Measurements from ENCODE around the gene GAPDHS. TPM values are rescaled to one million over a fixed set of nuclear protein-coding genes. Genes with fewer than 3 reads are reported as not detected.
A peak's percentile ranks its signal among the peaks of the same experiment; 100 is the strongest.

GAPDHS gene
- total and polyA plus RNA-seq, 5 donors from 2014 or later = not detected

DNA sequence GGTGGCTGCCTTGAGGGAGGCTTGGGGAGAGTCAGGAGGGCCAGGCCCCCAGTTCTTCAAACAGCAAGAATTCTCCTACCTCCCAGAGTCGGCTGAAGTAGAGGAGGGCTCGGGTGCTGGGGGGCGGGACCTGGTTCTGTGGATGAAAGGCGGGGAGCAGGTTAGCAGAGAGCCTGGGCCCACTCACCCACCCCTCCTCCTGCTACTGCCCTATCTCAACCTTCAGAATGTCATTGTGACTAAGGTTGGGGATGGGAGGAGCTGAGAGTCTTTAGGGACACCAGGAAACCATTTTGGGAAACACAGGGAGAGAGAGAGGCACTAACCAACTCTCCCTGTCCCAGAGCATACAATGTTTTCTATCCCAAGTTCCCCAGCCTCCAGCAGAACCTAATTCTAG lies 30.5 kb upstream of the GAPDHS start:
- Mint-ChIP-seq H3K36me3 (no peaks in the 10 kb centered on the region), H3K9me3 (no peaks in the 10 kb centered on the region), H3K4me3 (no peak overlapping the region), H3K27ac (no peak overlapping the region), H3K27me3 (peaks cover 13% of the 10 kb centered on the region), H3K4me1 (peaks cover 0 to 3% (median 0%) of the 10 kb centered on the region in 4 donors)
- no peak overlapping the region for H3K4me3 ChIP-seq (ENCODE audit: low read depth, low read length)
- DNase-seq = no peak
- H3K27me3 ChIP-seq (ENCODE audit: control insufficient read depth, insufficient read depth, low read length) = peaks cover under 1% of the 10 kb centered on the region
- H3K9me3 ChIP-seq (ENCODE audit: control insufficient read depth in 2 of 2, low read length in 2 of 2) = no peaks in the 10 kb centered on the region
- no peak overlapping the region for H3K27ac ChIP-seq (ENCODE audit: insufficient read depth, low read length, poor library complexity, severe bottlenecking)
- ATAC-seq (ENCODE audit: low read depth in 2 of 2) = no peak
- H3K36me3 ChIP-seq (ENCODE audit: control insufficient read depth, insufficient read depth, low read length) = no peaks in the 10 kb centered on the region
- no peaks in the 10 kb centered on the region for H3K4me1 ChIP-seq (ENCODE audit: control insufficient read depth, insufficient read depth, low read length, poor library complexity, severe bottlenecking)

DNA sequence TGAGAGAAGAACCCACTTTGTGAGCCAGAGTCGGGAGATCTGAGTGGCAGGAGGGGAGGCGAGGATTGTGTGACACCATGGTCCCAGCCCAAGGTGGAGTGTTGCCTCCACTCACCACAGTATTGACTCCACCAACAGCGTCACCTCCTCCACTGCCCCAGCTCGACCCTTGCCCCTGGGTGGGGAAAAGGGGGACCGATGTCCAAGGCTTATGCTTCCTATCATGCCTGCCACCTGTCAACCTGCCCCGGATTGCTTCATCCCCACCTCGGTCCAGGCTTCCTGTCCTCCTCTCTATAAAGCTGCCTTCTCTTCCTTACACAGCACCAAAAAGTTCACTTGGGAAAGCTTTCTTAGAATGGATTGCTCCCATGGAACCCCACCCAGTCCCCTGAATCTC lies 27.2 kb upstream of the GAPDHS start:
- peaks cover 0 to 17% (median 3%) of the 10 kb centered on the region in 4 donors for H3K4me1 Mint-ChIP-seq
- peaks cover 41% of the 10 kb centered on the region for H3K27me3 Mint-ChIP-seq
- DNase-seq (no peak), ATAC-seq (ENCODE audit: low read depth in 2 of 2) (no peak)
- H3K36me3 ChIP-seq (ENCODE audit: control insufficient read depth, insufficient read depth, low read length) = no peaks in the 10 kb centered on the region
- H3K4me3 ChIP-seq (ENCODE audit: low read depth, low read length) = no peak overlapping the region
- peaks cover 0 to 4% (median 0%) of the 10 kb centered on the region in 7 donors for H3K9me3 Mint-ChIP-seq
- H3K4me3 Mint-ChIP-seq = no peak overlapping the region
- no peaks in the 10 kb centered on the region for H3K9me3 ChIP-seq (ENCODE audit: control insufficient read depth in 2 of 2, low read length in 2 of 2)
- H3K4me1 ChIP-seq (ENCODE audit: control insufficient read depth, insufficient read depth, low read length, poor library complexity, severe bottlenecking) = peaks cover 16% of the 10 kb centered on the region
- H3K27ac ChIP-seq (ENCODE audit: insufficient read depth, low read length, poor library complexity, severe bottlenecking) = no peak overlapping the region
- H3K27ac Mint-ChIP-seq = peak overlapping the region in 2 of 3 donors; percentile 34 to 61
- peaks cover 18% of the 10 kb centered on the region for H3K27me3 ChIP-seq (ENCODE audit: control insufficient read depth, insufficient read depth, low read length)
- no peaks in the 10 kb centered on the region for H3K36me3 Mint-ChIP-seq

DNA sequence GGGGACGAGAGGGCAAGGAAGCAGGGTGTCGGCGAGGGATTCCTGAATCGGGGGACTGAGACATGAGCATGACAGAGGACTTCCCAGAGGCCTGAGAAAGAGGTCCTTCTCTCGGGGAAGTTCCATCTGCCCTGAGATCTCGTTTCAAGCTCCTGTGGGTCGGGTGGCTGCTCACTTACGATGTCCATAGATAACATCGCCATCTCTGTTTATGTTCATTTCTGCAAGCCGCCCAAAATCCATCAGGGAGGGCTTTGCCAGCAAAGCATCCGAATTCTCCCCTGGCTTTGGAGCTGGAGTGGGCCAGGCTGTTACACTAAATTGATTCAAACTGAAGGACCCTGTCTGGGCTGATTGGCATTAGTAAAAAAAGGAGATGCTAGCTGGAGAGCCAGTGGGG lies 25.7 kb upstream of the GAPDHS start:
- Histone ChIP-seq H3K27ac (ENCODE audit: insufficient read depth, low read length, poor library complexity, severe bottlenecking) (no peak overlapping the region), H3K4me1 (ENCODE audit: control insufficient read depth, insufficient read depth, low read length, poor library complexity, severe bottlenecking) (peaks cover 16% of the 10 kb centered on the region), H3K4me3 (ENCODE audit: low read depth, low read length) (no peak overlapping the region), H3K27me3 (ENCODE audit: control insufficient read depth, insufficient read depth, low read length) (peaks cover 18% of the 10 kb centered on the region), H3K9me3 (ENCODE audit: control insufficient read depth in 2 of 2, low read length in 2 of 2) (no peaks in the 10 kb centered on the region), H3K36me3 (ENCODE audit: control insufficient read depth, insufficient read depth, low read length) (no peaks in the 10 kb centered on the region)
- H3K4me1 Mint-ChIP-seq = peaks cover 0 to 17% (median 2%) of the 10 kb centered on the region in 4 donors
- DNase-seq (no peak), ATAC-seq (ENCODE audit: low read depth in 2 of 2) (no peak)
- H3K4me3 Mint-ChIP-seq = no peak overlapping the region
- H3K27ac Mint-ChIP-seq = no peak overlapping the region
- no peaks in the 10 kb centered on the region for H3K36me3 Mint-ChIP-seq
- peaks cover 48% of the 10 kb centered on the region for H3K27me3 Mint-ChIP-seq
- peaks cover 0 to 4% (median 0%) of the 10 kb centered on the region in 7 donors for H3K9me3 Mint-ChIP-seq

DNA sequence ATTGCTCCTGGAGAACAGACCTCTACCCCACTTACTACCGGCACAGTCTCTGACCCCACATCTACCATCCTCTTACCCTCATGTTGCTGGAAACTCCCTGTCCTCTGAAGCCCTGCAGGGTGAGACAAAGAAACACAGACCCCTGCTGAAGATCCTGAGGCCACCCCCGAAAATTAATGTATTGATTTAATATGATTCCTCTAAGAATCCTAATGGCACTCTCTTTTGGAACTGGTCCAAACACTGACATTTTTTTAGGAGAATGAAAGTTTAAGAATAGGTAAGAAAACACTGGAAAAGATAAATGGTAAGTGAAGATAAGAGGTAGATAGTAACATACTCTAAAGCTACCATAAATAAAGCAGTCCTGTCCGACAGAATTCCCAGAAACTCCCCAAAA lies 25.1 kb upstream of the GAPDHS start:
- Mint-ChIP-seq H3K27me3 (peaks cover 53% of the 10 kb centered on the region), H3K9me3 (peaks cover 0 to 4% (median 0%) of the 10 kb centered on the region in 7 donors), H3K4me3 (no peak overlapping the region), H3K4me1 (peaks cover 0 to 17% (median 2%) of the 10 kb centered on the region in 4 donors), H3K27ac (no peak overlapping the region), H3K36me3 (no peaks in the 10 kb centered on the region)
- H3K4me1 ChIP-seq (ENCODE audit: control insufficient read depth, insufficient read depth, low read length, poor library complexity, severe bottlenecking) = peaks cover 16% of the 10 kb centered on the region
- no peaks in the 10 kb centered on the region for H3K9me3 ChIP-seq (ENCODE audit: control insufficient read depth in 2 of 2, low read length in 2 of 2)
- DNase-seq (no peak), ATAC-seq (ENCODE audit: low read depth in 2 of 2) (no peak)
- H3K4me3 ChIP-seq (ENCODE audit: low read depth, low read length) = no peak overlapping the region
- H3K36me3 ChIP-seq (ENCODE audit: control insufficient read depth, insufficient read depth, low read length) = no peaks in the 10 kb centered on the region
- no peak overlapping the region for H3K27ac ChIP-seq (ENCODE audit: insufficient read depth, low read length, poor library complexity, severe bottlenecking)
- H3K27me3 ChIP-seq (ENCODE audit: control insufficient read depth, insufficient read depth, low read length) = peaks cover 18% of the 10 kb centered on the region

DNA sequence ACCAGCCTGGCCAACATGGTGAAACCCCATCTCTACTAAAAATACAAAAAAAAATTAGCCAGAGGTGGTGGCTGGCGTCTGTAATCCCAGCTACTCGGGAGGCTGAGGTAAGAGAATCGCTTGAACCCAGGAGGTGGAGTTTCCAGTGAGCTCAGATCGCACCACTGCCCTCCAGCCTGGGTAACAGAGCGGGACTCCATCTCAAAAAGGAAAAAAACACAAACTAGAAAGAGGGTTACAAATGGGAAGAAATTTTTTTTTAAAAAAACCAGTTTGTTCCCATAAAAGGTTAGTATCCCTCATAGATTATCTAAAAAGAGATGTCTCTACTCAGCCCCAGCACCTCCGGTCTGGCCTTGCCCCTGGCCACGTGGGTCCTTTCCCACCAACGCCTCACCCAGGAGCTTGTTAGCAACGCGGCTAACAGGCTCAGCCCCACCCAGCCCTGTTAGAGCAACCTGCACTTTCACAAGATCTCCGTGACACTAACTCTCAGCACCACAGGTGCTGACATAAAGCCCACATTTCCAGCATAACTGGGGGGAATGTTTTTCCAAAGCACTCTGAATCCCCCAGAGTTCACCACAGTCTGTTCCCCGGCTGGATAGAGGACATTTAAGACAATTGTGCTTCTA lies 24.1 kb upstream of the GAPDHS start:
- Mint-ChIP-seq H3K4me3 (peak overlapping the region in 3 of 4 donors; percentile 40 to 71 (median 67)), H3K36me3 (no peaks in the 10 kb centered on the region), H3K27ac (peak overlapping the region in 1 of 3 donors; percentile 43), H3K9me3 (peaks cover 0 to 4% (median 0%) of the 10 kb centered on the region in 7 donors), H3K4me1 (peaks cover 0 to 17% (median 2%) of the 10 kb centered on the region in 4 donors), H3K27me3 (peaks cover 53% of the 10 kb centered on the region)
- Histone ChIP-seq H3K27ac (ENCODE audit: insufficient read depth, low read length, poor library complexity, severe bottlenecking) (no peak overlapping the region), H3K27me3 (ENCODE audit: control insufficient read depth, insufficient read depth, low read length) (peaks cover 18% of the 10 kb centered on the region), H3K36me3 (ENCODE audit: control insufficient read depth, insufficient read depth, low read length) (no peaks in the 10 kb centered on the region), H3K9me3 (ENCODE audit: control insufficient read depth in 2 of 2, low read length in 2 of 2) (no peaks in the 10 kb centered on the region), H3K4me3 (ENCODE audit: low read depth, low read length) (no peak overlapping the region), H3K4me1 (ENCODE audit: control insufficient read depth, insufficient read depth, low read length, poor library complexity, severe bottlenecking) (peaks cover 16% of the 10 kb centered on the region)
- DNase-seq = peak in 2 of 3 donors; percentile 11 to 41
- ATAC-seq (ENCODE audit: low read depth in 2 of 2) = peak; percentile 52 to 63

DNA sequence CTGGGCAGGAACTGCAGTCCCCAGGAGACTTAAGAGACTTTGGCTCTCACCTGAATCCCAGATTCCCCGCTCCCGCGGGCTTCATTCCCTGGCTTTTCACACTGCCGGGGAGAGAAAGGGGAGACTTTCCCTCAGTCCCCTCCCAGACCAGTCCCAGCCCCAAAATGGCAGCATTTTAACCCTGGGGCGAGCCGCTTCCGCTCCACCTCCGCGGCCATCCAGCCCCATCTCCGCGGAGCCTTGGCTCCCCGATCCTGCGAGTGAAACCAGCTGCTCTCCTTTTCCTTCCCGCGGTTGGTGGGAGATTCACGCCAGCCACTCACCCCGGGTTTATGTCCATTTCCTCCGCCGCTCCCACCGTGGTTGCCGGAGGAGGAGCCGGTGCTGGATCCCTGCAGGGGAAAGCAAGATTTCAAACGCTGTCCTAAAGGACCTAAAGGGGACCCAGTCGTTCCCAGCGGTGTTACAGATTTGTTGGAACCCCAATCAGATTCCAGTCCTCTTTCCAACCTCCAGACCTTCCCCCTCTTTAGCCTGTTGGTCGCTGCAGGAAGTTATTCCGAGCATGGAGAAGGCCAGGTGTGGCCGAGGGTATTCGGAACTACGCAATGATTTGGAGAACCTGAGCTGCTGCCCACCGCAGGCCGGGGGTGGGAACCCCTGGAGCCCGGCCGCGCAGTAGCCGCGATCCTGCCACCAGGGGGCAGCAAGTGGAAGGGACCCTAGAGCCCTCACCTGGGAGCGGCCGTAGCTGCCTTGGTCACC lies 23.2 kb upstream of the GAPDHS start:
- Mint-ChIP-seq H3K9me3 (peaks cover 0 to 4% (median 0%) of the 10 kb centered on the region in 7 donors), H3K36me3 (no peaks in the 10 kb centered on the region), H3K27ac (no peak overlapping the region), H3K27me3 (peaks cover 53% of the 10 kb centered on the region), H3K4me3 (peak overlapping the region in 3 of 4 donors; percentile 15 to 71 (median 67)), H3K4me1 (peaks cover 0 to 17% (median 2%) of the 10 kb centered on the region in 4 donors)
- no peaks in the 10 kb centered on the region for H3K36me3 ChIP-seq (ENCODE audit: control insufficient read depth, insufficient read depth, low read length)
- H3K4me1 ChIP-seq (ENCODE audit: control insufficient read depth, insufficient read depth, low read length, poor library complexity, severe bottlenecking) = peaks cover 16% of the 10 kb centered on the region
- peak; percentile 46 to 53 (median 51) for DNase-seq
- H3K27me3 ChIP-seq (ENCODE audit: control insufficient read depth, insufficient read depth, low read length) = peaks cover 18% of the 10 kb centered on the region
- peak; percentile 55 to 56 for ATAC-seq (ENCODE audit: low read depth in 2 of 2)
- H3K27ac ChIP-seq (ENCODE audit: insufficient read depth, low read length, poor library complexity, severe bottlenecking) = no peak overlapping the region
- H3K9me3 ChIP-seq (ENCODE audit: control insufficient read depth in 2 of 2, low read length in 2 of 2) = no peaks in the 10 kb centered on the region
- no peak overlapping the region for H3K4me3 ChIP-seq (ENCODE audit: low read depth, low read length)

DNA sequence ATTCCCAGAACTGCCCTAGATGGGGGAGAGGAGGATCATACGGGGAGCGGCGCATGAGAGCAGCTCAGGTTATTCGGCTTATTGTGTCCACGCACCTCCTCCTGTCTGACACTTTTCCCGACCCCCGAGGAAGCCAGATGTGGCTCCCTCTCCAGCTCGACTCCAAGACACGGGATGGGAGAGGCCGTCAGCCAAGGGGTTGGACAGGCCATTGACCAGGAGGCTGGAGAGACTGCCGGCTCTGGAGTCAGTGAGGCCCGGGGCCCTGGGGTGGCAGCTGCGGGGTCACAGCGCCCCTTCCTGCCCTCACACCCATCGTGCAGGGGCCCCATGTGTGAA lies 22.7 kb upstream of the GAPDHS start:
- no peaks in the 10 kb centered on the region for H3K36me3 ChIP-seq (ENCODE audit: control insufficient read depth, insufficient read depth, low read length)
- Mint-ChIP-seq H3K9me3 (peaks cover 0 to 4% (median 0%) of the 10 kb centered on the region in 7 donors), H3K4me3 (no peak overlapping the region), H3K27me3 (peaks cover 49% of the 10 kb centered on the region), H3K4me1 (peaks cover 0 to 17% (median 2%) of the 10 kb centered on the region in 4 donors), H3K27ac (no peak overlapping the region), H3K36me3 (no peaks in the 10 kb centered on the region)
- no peak for DNase-seq
- ATAC-seq (ENCODE audit: low read depth in 2 of 2) = no peak
- H3K4me3 ChIP-seq (ENCODE audit: low read depth, low read length) = no peak overlapping the region
- peaks cover 18% of the 10 kb centered on the region for H3K27me3 ChIP-seq (ENCODE audit: control insufficient read depth, insufficient read depth, low read length)
- no peak overlapping the region for H3K27ac ChIP-seq (ENCODE audit: insufficient read depth, low read length, poor library complexity, severe bottlenecking)
- H3K4me1 ChIP-seq (ENCODE audit: control insufficient read depth, insufficient read depth, low read length, poor library complexity, severe bottlenecking) = peaks cover 16% of the 10 kb centered on the region
- no peaks in the 10 kb centered on the region for H3K9me3 ChIP-seq (ENCODE audit: control insufficient read depth in 2 of 2, low read length in 2 of 2)

Measured in CD4-positive, CD25-positive, alpha-beta regulatory T cell (primary cell).